Ascending aorta (tissue), 2 donors: ENCODE data around the gene TOLLIP. TPM values are rescaled to one million over a fixed set of nuclear protein-coding genes. Genes with fewer than 3 reads are reported as not detected.
A peak's percentile ranks its signal among the peaks of the same experiment; 100 is the strongest.

Experiments used
- DNase-seq, 2 donors: peaks; one replicate each; pipeline ENCODE4 v3.0.0-alpha.2; 2019; ENCODE audit warnings: low spot score in 2 of 2
- H3K27ac ChIP-seq, 2 donors: fragments of 200-600 bp; sonication (generic); one replicate each; pipeline ENCODE4 v1.5.1; 2016 to 2017; ENCODE audit warnings: mild to moderate bottlenecking in 1 of 2
- H3K27me3 ChIP-seq: fragments of 200-600 bp; sonication (generic); one replicate; pipeline ENCODE4 v1.5.1; 2017
- H3K36me3 ChIP-seq, 2 donors: fragments of 200-600 bp; sonication (generic); one replicate each; pipeline ENCODE4 v1.5.1; 2016
- H3K4me1 ChIP-seq, 2 donors: fragments of 200-600 bp; sonication (generic); one replicate each; pipeline ENCODE4 v1.5.1; 2016 to 2017; ENCODE audit warnings: mild to moderate bottlenecking in 1 of 2
- H3K4me3 ChIP-seq, 2 donors: fragments of 200-600 bp; sonication (generic); one replicate each; pipeline ENCODE4 v1.5.1; 2016 to 2017; ENCODE audit warnings: mild to moderate bottlenecking in 1 of 2
- H3K9me3 ChIP-seq, 2 donors: fragments of 200-600 bp; sonication (generic); one replicate each; pipeline ENCODE4 v1.5.1; 2016
- intact Hi-C: fragments of 100-400 bp; cut with DNase I; formaldehyde crosslinking; loops from one replicate; pipeline ENCODE4 v1.15.1; 2023
- total RNA-seq: library from RNA; depleted of rRNA; stranded (reverse); fragments of >200 nt; gene quantifications from one replicate; pipeline ENCODE4 v1.1.0, GENCODE V29; 2016
- TF ChIP-seq, protein P1 (sequence below), 3 experiments: fragments of 200-600 bp in 2 of 3; fragments of 450-650 bp in 1 of 3; sonication (generic) in 2 of 3; IDR thresholded peaks; one replicate each; pipeline ENCODE4 v1.5.1; 2016 to 2019; ENCODE audit warnings: antibody characterized with exemption in 3 of 3, mild to moderate bottlenecking in 1 of 3, moderate library complexity in 1 of 3

The TOLLIP gene
- total RNA-seq, 1 donor from 2014 or later = 63.0 TPM

DNA sequence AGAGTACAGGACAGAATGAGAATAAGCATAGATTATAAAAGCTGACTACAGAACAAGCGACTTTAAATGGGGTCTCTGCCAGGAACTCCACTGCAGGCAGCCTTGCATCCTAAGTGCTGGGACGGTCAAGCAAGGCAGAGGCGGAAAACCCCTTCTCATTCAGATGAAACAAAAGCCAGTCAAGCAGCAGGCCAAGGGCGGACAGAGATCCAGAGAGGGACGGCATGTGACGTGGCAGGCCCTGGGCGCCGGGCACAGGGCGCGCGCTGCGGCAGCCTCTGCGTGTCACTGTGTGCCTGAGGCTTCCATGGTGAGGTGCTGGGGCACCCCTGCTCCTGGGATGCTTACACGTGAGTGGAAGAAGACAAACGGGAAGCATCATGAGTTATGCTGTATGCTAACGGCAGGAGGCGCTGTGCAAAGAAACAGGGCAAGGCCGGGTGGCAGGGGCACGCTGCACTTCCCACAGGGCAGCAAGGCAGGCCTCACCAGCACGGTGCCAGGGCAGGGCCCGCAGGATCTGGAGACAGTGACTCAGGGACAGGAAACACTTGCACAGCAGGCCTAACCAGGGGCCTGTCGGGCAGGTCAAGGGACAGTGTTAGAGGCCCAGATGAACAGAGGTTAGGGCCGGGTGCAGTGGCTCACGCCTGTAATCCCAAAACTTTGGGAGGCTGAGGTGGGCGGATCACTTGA, 6.2 kb downstream of the TOLLIP start:
- TF ChIP-seq, protein P1, sequence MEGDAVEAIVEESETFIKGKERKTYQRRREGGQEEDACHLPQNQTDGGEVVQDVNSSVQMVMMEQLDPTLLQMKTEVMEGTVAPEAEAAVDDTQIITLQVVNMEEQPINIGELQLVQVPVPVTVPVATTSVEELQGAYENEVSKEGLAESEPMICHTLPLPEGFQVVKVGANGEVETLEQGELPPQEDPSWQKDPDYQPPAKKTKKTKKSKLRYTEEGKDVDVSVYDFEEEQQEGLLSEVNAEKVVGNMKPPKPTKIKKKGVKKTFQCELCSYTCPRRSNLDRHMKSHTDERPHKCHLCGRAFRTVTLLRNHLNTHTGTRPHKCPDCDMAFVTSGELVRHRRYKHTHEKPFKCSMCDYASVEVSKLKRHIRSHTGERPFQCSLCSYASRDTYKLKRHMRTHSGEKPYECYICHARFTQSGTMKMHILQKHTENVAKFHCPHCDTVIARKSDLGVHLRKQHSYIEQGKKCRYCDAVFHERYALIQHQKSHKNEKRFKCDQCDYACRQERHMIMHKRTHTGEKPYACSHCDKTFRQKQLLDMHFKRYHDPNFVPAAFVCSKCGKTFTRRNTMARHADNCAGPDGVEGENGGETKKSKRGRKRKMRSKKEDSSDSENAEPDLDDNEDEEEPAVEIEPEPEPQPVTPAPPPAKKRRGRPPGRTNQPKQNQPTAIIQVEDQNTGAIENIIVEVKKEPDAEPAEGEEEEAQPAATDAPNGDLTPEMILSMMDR (IDR thresholded peaks at IDR 0.05) = no peak
- Histone ChIP-seq H3K4me1 (peaks cover 10 to 20% of the 10 kb centered on the region in 2 donors), H3K9me3 (no peaks in the 10 kb centered on the region), H3K27me3 (no peaks in the 10 kb centered on the region), H3K4me3 (no peak overlapping the region), H3K27ac (no peak overlapping the region), H3K36me3 (peaks cover 0 to 16% of the 10 kb centered on the region in 2 donors)
- DNase-seq = no peak
- intact Hi-C loops = loop anchor here (10.0 kb wide), 1 partner anchor 98 kb away; no protein-coding TSS in a partner anchor

DNA sequence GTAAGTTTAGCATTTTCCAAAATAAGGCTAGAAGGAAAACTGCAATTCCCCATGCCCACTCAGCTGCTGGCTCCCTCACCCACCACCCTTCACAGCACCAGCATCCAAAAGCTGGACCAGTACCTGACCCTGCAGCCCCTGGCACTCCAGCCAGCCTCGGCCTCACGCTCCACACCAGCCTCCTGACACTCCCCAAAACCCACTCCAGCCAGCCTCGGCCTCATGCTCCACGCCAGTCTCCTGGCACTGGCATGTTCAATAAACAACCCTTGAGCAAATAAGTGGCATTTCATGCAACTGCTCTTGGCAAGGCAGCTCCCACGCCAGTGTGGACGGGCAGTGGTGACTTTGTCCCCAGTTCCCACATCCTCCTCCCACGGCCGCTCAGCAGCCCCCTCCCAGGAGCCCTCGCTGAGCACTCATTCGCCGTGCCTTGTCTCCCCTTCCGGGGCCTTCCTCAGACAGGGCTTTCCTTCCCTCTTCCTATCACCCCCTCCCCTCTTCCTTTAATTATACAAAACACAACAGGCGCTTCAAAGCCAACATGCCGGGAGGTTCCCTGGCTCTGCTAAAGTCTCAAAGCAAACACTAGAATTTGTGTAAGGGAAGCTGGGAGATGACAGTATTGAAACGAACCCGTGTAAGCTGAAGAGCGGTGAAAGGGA, 6.8 kb downstream of the TOLLIP start:
- TF ChIP-seq, protein P1 (IDR thresholded peaks at IDR 0.05) = no peak
- Histone ChIP-seq H3K27ac (no peak overlapping the region), H3K4me3 (no peak overlapping the region), H3K36me3 (peaks cover 0 to 21% of the 10 kb centered on the region in 2 donors), H3K4me1 (peaks cover 3 to 15% of the 10 kb centered on the region in 2 donors), H3K9me3 (no peaks in the 10 kb centered on the region), H3K27me3 (no peaks in the 10 kb centered on the region)
- intact Hi-C loops = loop anchor here (10.0 kb wide), 1 partner anchor 98 kb away; no protein-coding TSS in a partner anchor
- no peak for DNase-seq

DNA sequence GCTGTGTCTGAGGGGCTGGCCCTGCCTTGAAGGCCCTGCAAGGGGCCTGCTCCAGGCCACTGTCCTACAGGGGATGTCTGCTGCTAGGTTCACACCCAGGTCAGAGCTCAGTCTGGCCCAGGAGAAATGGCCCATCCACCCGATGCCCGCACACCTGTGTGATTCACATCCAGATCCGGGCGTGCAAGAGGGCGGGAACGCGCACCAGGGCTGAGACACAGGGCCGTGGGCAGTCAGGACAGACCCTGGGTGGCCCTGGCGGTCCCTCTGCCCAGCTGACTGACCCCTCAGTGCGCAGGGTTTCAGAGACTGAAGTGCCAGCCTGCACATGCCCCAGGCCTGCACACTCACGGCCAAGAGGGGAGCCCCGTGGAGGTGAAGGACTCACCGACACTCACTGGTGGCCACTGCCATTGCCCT, 7.4 kb downstream of the TOLLIP start:
- DNase-seq = peak in 1 of 2 donors; percentile 45
- no peak overlapping the region for H3K4me3 ChIP-seq
- H3K4me1 ChIP-seq = peaks cover 0 to 11% of the 10 kb centered on the region in 2 donors
- intact Hi-C loops = loop anchor here (10.0 kb wide), 1 partner anchor 97 kb away; no protein-coding TSS in a partner anchor
- H3K9me3 ChIP-seq = no peaks in the 10 kb centered on the region
- no peaks in the 10 kb centered on the region for H3K27me3 ChIP-seq
- H3K36me3 ChIP-seq = peaks cover 0 to 24% of the 10 kb centered on the region in 2 donors
- H3K27ac ChIP-seq = no peak overlapping the region
- TF ChIP-seq, protein P1 (IDR thresholded peaks at IDR 0.05) = no peak

GRCh38 chr11:1301220-1302000, 8.0 kb downstream of the TOLLIP start:
- H3K27me3 ChIP-seq = no peaks in the 10 kb centered on the region
- no peaks in the 10 kb centered on the region for H3K9me3 ChIP-seq
- intact Hi-C loops = loop anchor here (10.0 kb wide), 1 partner anchor 97 kb away; no protein-coding TSS in a partner anchor
- H3K4me1 ChIP-seq = peaks cover 0 to 9% of the 10 kb centered on the region in 2 donors
- H3K36me3 ChIP-seq = peaks cover 0 to 24% of the 10 kb centered on the region in 2 donors
- no peak for DNase-seq
- TF ChIP-seq, protein P1 (IDR thresholded peaks at IDR 0.05) = no peak
- H3K27ac ChIP-seq = no peak overlapping the region
- H3K4me3 ChIP-seq = no peak overlapping the region

GRCh38 chr11:1300569-1301187, 8.8 kb downstream of the TOLLIP start:
- no peak overlapping the region for H3K27ac ChIP-seq
- intact Hi-C loops = loop anchor here (10.0 kb wide), 1 partner anchor 96 kb away; no protein-coding TSS in a partner anchor
- no peak for DNase-seq
- H3K4me1 ChIP-seq = peaks cover 0 to 9% of the 10 kb centered on the region in 2 donors
- TF ChIP-seq, protein P1 (IDR thresholded peaks at IDR 0.05) = no peak
- H3K36me3 ChIP-seq = peaks cover 0 to 28% of the 10 kb centered on the region in 2 donors
- no peaks in the 10 kb centered on the region for H3K27me3 ChIP-seq
- H3K9me3 ChIP-seq = no peaks in the 10 kb centered on the region
- H3K4me3 ChIP-seq = no peak overlapping the region
